ENCODE data around the gene PEX3.
"Not testable (repeated sequence)": the region's sequence is repeated elsewhere in the genome, so short reads cannot be mapped to it uniquely, and the experiment has no call there.

The PEX3 gene

GRCh38 chr6:143450453-143451371, at the start of gene PEX3, which contains the start of gene ADAT2:
TSS of gene PEX3 (plus strand) at chr6:143450805. CDS start at chr6:143451043, 238 bp downstream.
TSS of gene ADAT2 (minus strand) at chr6:143450695. CDS start at chr6:143450658, 37 bp downstream.
- DNase-seq (ENCODE audit: low read depth) = peak; percentile 97

GRCh38 chr6:143401068-143401446, 49.5 kb upstream of the PEX3 start:
- no peak for DNase-seq (ENCODE audit: low read depth)

- no peak for DNase-seq (ENCODE audit: low read depth)
These were observed 48.8 kb upstream of the PEX3 start for GRCh38 chr6:143401636-143402370.

GRCh38 chr6:143402721-143403336, 47.8 kb upstream of the PEX3 start:
- no peak for DNase-seq (ENCODE audit: low read depth)

GRCh38 chr6:143405373-143406154, 45.0 kb upstream of the PEX3 start:
- DNase-seq (ENCODE audit: low read depth) = peak; percentile 82

- DNase-seq (ENCODE audit: low read depth) = no peak
These were observed 43.9 kb upstream of the PEX3 start for GRCh38 chr6:143406673-143407072.

GRCh38 chr6:143408151-143408786, 42.3 kb upstream of the PEX3 start:
- peak; percentile 46 for DNase-seq (ENCODE audit: low read depth)

GRCh38 chr6:143408787-143409162, 41.8 kb upstream of the PEX3 start:
- no peak for DNase-seq (ENCODE audit: low read depth)

- DNase-seq (ENCODE audit: low read depth) = peak; percentile 62
These were observed 39.7 kb upstream of the PEX3 start for GRCh38 chr6:143410859-143411270.

- no peak for DNase-seq (ENCODE audit: low read depth)
These were observed 35.8 kb upstream of the PEX3 start for GRCh38 chr6:143414769-143415168.

- no peak for DNase-seq (ENCODE audit: low read depth)
These were observed 31.1 kb upstream of the PEX3 start for GRCh38 chr6:143419526-143419925.

- DNase-seq (ENCODE audit: low read depth) = no peak
These were observed 24.6 kb upstream of the PEX3 start for GRCh38 chr6:143426026-143426425.

- peak; percentile 81 for DNase-seq (ENCODE audit: low read depth)
These were observed 23.3 kb upstream of the PEX3 start for GRCh38 chr6:143427109-143427817.

GRCh38 chr6:143429970-143430369, 20.6 kb upstream of the PEX3 start:
- no peak for DNase-seq (ENCODE audit: low read depth)

GRCh38 chr6:143431226-143431625, 19.4 kb upstream of the PEX3 start:
- DNase-seq (ENCODE audit: low read depth) = no peak

- DNase-seq (ENCODE audit: low read depth) = no peak
These were observed 18.0 kb upstream of the PEX3 start for GRCh38 chr6:143432588-143432987.

GRCh38 chr6:143441010-143441409, 9.6 kb upstream of the PEX3 start:
- DNase-seq (ENCODE audit: low read depth) = no peak

- DNase-seq (ENCODE audit: low read depth) = peak; percentile 38
These were observed 8.7 kb upstream of the PEX3 start for GRCh38 chr6:143441680-143442545.

GRCh38 chr6:143443096-143443495, 7.5 kb upstream of the PEX3 start:
- no peak for DNase-seq (ENCODE audit: low read depth)

GRCh38 chr6:143447865-143448264, 2.7 kb upstream of the PEX3 start:
- DNase-seq (ENCODE audit: low read depth) = not testable (repeated sequence)

Data from ELR (cell line).